Activated CD8-positive, alpha-beta memory T cell treated with anti-CD3 and anti-CD28 coated beads for 4 hours (primary cell): Measurements from ENCODE around the gene HMGN3.

ENCODE experiments used
- DNase-seq, 2 donors: peaks; one replicate each; pipeline ENCODE4 v3.0.0-alpha.2; 2020; ENCODE audit warnings: low read depth in 2 of 2

HMGN3 gene

GRCh38 chr6:79184641-79185040 is 49.8 kb downstream of the HMGN3 start:
- DNase-seq: no peak

GRCh38 chr6:79184086-79184485 is 50.4 kb downstream of the HMGN3 start:
- no peak for DNase-seq

- DNase-seq: no peak
Measured at GRCh38 chr6:79180052-79180451, 54.4 kb downstream of the HMGN3 start.

GRCh38 chr6:79173378-79173777 is 61.1 kb downstream of the HMGN3 start:
- no peak for DNase-seq

- DNase-seq: no peak
Measured at GRCh38 chr6:79170959-79171358, 63.5 kb downstream of the HMGN3 start.

GRCh38 chr6:79170431-79170830 is 64.1 kb downstream of the HMGN3 start:
- no peak for DNase-seq

- DNase-seq: no peak
Measured at GRCh38 chr6:79168695-79168980, 65.8 kb downstream of the HMGN3 start.

- no peak for DNase-seq
Measured at GRCh38 chr6:79167931-79168694, 66.4 kb downstream of the HMGN3 start.

GRCh38 chr6:79159846-79160245 is 74.6 kb downstream of the HMGN3 start:
- no peak for DNase-seq

GRCh38 chr6:79158856-79159516 is 75.5 kb downstream of the HMGN3 start:
- DNase-seq: no peak

- no peak for DNase-seq
Measured at GRCh38 chr6:79157961-79158644, 76.4 kb downstream of the HMGN3 start.

GRCh38 chr6:79152269-79152737 is 82.2 kb downstream of the HMGN3 start:
- DNase-seq: no peak
